ENCODE results near the gene LCP1.

The LCP1 gene

GRCh38 chr13:46094478-46094877, 87.5 kb downstream of the LCP1 start:
- H3K9me3 ChIP-seq (ENCODE audit: low read length), result no peaks in the 10 kb centered on the region
- H3K36me3 ChIP-seq (ENCODE audit: insufficient read depth, low read length), result no peaks in the 10 kb centered on the region
- H3F3A ChIP-seq (ENCODE audit: insufficient read depth, low read length), result no peaks in the 10 kb centered on the region
- no peaks in the 10 kb centered on the region for H4K20me1 ChIP-seq (ENCODE audit: insufficient read depth, low read length)
- TF ChIP-seq EZH2 (IDR thresholded peaks at IDR 0.05; ENCODE audit: borderline replicate concordance, low read length) (no peak), CTCF (IDR thresholded peaks at IDR 0.05; ENCODE audit: low read length) (no peak)
- no peaks in the 10 kb centered on the region for H3K79me2 ChIP-seq (ENCODE audit: insufficient read depth, low read length)
- no peak overlapping the region for H3K27ac ChIP-seq (ENCODE audit: low read depth, low read length, poor library complexity, severe bottlenecking)
- no peak overlapping the region for H3K4me2 ChIP-seq (ENCODE audit: low read length)
- H3K9ac ChIP-seq (ENCODE audit: low read length), result no peak overlapping the region
- H2AFZ ChIP-seq (ENCODE audit: low read length), result no peak overlapping the region
- no peaks in the 10 kb centered on the region for H3K27me3 ChIP-seq (ENCODE audit: insufficient read depth, low read length)
- no peaks in the 10 kb centered on the region for H3K4me1 ChIP-seq (ENCODE audit: insufficient read depth, low read length, severe bottlenecking)
- H3K9me2 ChIP-seq (ENCODE audit: low read depth, low read length), result no peaks in the 10 kb centered on the region
- no peak overlapping the region for H3K4me3 ChIP-seq (ENCODE audit: low read depth, low read length, poor library complexity, severe bottlenecking)

DNA sequence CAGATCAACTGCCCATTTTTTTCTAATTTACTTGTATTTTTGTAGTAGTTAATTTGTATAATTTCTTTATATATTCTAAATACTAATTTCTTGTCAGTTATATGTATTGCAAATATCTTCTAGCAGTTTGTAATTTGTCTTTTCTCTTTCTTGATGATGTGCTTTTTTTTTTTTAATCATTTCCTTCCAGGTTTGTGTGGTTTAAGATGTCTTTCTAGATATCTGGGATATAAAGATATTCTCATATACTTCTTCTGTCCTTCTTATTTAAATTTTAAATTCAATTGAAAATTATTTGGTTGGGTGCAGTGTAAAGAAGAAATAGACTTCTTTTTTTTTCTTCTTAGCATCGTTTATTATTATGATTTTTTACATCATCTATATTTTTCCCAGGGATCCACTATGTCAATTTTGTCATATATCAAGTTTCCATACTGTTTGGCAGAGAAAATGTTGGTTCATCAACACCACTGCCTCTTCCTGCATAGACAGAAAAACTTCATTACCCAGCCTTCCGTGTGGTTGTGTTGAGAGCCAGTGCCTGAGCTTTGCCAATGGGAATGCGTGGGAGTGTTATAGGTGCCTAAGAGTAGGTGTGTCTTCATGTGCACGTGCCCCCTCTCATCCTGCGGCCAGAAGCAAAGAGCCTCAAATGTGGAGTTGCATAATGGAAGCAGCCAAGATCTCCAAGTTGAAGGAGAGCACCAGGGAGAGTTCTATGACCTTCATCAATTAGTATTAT, 93.0 kb downstream of the LCP1 start:
- H2AFZ ChIP-seq (ENCODE audit: low read length), result no peak overlapping the region
- no peak overlapping the region for H3K4me3 ChIP-seq (ENCODE audit: low read depth, low read length, poor library complexity, severe bottlenecking)
- no peaks in the 10 kb centered on the region for H3K36me3 ChIP-seq (ENCODE audit: insufficient read depth, low read length)
- H3K27ac ChIP-seq (ENCODE audit: low read depth, low read length, poor library complexity, severe bottlenecking), result no peak overlapping the region
- no peak overlapping the region for H3K4me2 ChIP-seq (ENCODE audit: low read length)
- H3F3A ChIP-seq (ENCODE audit: insufficient read depth, low read length), result no peaks in the 10 kb centered on the region
- H3K9me2 ChIP-seq (ENCODE audit: low read depth, low read length), result no peaks in the 10 kb centered on the region
- H3K9me3 ChIP-seq (ENCODE audit: low read length), result no peaks in the 10 kb centered on the region
- no peaks in the 10 kb centered on the region for H3K79me2 ChIP-seq (ENCODE audit: insufficient read depth, low read length)
- no peak overlapping the region for H3K9ac ChIP-seq (ENCODE audit: low read length)
- H4K20me1 ChIP-seq (ENCODE audit: insufficient read depth, low read length), result no peaks in the 10 kb centered on the region
- H3K4me1 ChIP-seq (ENCODE audit: insufficient read depth, low read length, severe bottlenecking), result no peaks in the 10 kb centered on the region
- no peak for TF ChIP-seq EZH2 (IDR thresholded peaks at IDR 0.05; ENCODE audit: borderline replicate concordance, low read length)
- H3K27me3 ChIP-seq (ENCODE audit: insufficient read depth, low read length), result peaks cover 6% of the 10 kb centered on the region; the same call in 1 of the 2 replicates

- H3K9me2 ChIP-seq (ENCODE audit: low read depth, low read length), result no peaks in the 10 kb centered on the region
- H2AFZ ChIP-seq (ENCODE audit: low read length), result no peak overlapping the region
- H3K27ac ChIP-seq (ENCODE audit: low read depth, low read length, poor library complexity, severe bottlenecking), result no peak overlapping the region
- H3K4me1 ChIP-seq (ENCODE audit: insufficient read depth, low read length, severe bottlenecking), result no peaks in the 10 kb centered on the region
- no peak overlapping the region for H3K4me3 ChIP-seq (ENCODE audit: low read depth, low read length, poor library complexity, severe bottlenecking)
- H3K79me2 ChIP-seq (ENCODE audit: insufficient read depth, low read length), result no peaks in the 10 kb centered on the region
- no peak for TF ChIP-seq CTCF (IDR thresholded peaks at IDR 0.05; ENCODE audit: low read length)
- no peak for TF ChIP-seq EZH2 (IDR thresholded peaks at IDR 0.05; ENCODE audit: borderline replicate concordance, low read length)
- H3K36me3 ChIP-seq (ENCODE audit: insufficient read depth, low read length), result no peaks in the 10 kb centered on the region
- H3K4me2 ChIP-seq (ENCODE audit: low read length), result no peak overlapping the region
- H3F3A ChIP-seq (ENCODE audit: insufficient read depth, low read length), result no peaks in the 10 kb centered on the region
- no peaks in the 10 kb centered on the region for H4K20me1 ChIP-seq (ENCODE audit: insufficient read depth, low read length)
- no peak overlapping the region for H3K9ac ChIP-seq (ENCODE audit: low read length)
- no peaks in the 10 kb centered on the region for H3K9me3 ChIP-seq (ENCODE audit: low read length)
- peaks cover 6% of the 10 kb centered on the region; the same call in 1 of the 2 replicates for H3K27me3 ChIP-seq (ENCODE audit: insufficient read depth, low read length)
Measured at GRCh38 chr13:46087481-46087880, 94.5 kb downstream of the LCP1 start.

GRCh38 chr13:46086985-46087384, 95.0 kb downstream of the LCP1 start:
- Histone ChIP-seq H3K27me3 (ENCODE audit: insufficient read depth, low read length) (peaks cover 6% of the 10 kb centered on the region; the same call in 1 of the 2 replicates), H3F3A (ENCODE audit: insufficient read depth, low read length) (no peaks in the 10 kb centered on the region), H3K27ac (ENCODE audit: low read depth, low read length, poor library complexity, severe bottlenecking) (no peak overlapping the region), H4K20me1 (ENCODE audit: insufficient read depth, low read length) (no peaks in the 10 kb centered on the region), H3K4me2 (ENCODE audit: low read length) (no peak overlapping the region), H3K79me2 (ENCODE audit: insufficient read depth, low read length) (no peaks in the 10 kb centered on the region), H2AFZ (ENCODE audit: low read length) (no peak overlapping the region), H3K9me3 (ENCODE audit: low read length) (no peaks in the 10 kb centered on the region), H3K4me1 (ENCODE audit: insufficient read depth, low read length, severe bottlenecking) (no peaks in the 10 kb centered on the region), H3K36me3 (ENCODE audit: insufficient read depth, low read length) (no peaks in the 10 kb centered on the region), H3K9ac (ENCODE audit: low read length) (no peak overlapping the region), H3K4me3 (ENCODE audit: low read depth, low read length, poor library complexity, severe bottlenecking) (no peak overlapping the region), H3K9me2 (ENCODE audit: low read depth, low read length) (no peaks in the 10 kb centered on the region)
- TF ChIP-seq EZH2 (IDR thresholded peaks at IDR 0.05; ENCODE audit: borderline replicate concordance, low read length) (no peak), CTCF (IDR thresholded peaks at IDR 0.05; ENCODE audit: low read length) (no peak)
